WTC11 (cell line): ENCODE measurements around the gene MFN1.
"Not testable (repeated sequence)": the region's sequence is repeated elsewhere in the genome, so short reads cannot be mapped to it uniquely, and the experiment has no call there.

Experiments used
- ATF3 ChIP-seq: sonication (generic); formaldehyde crosslinking; conservative IDR thresholded peaks from 2 replicates; pipeline ENCODE4 v1.8.1; 2022; ENCODE audit warnings: mild to moderate bottlenecking, missing genetic modification reagents
- CBFB ChIP-seq: sonication (generic); formaldehyde crosslinking; IDR thresholded peaks from 2 replicates; pipeline ENCODE4 v1.8.1; 2022; ENCODE audit warnings: mild to moderate bottlenecking, low read depth, missing genetic modification reagents
- CREB1 ChIP-seq: sonication (generic); formaldehyde crosslinking; IDR thresholded peaks from 2 replicates; pipeline ENCODE4 v1.8.0; 2023; ENCODE audit warnings: mild to moderate bottlenecking, missing genetic modification reagents
- CTCF ChIP-seq: fragments of 200-600 bp; IDR thresholded peaks from 2 replicates; pipeline ENCODE4 v1.8.0; 2022; ENCODE audit warnings: antibody characterized with exemption
- FOXJ3 ChIP-seq: sonication (generic); formaldehyde crosslinking; IDR thresholded peaks from 2 replicates; pipeline ENCODE4 v1.9.0; 2021; ENCODE audit warnings: missing genetic modification reagents, mild to moderate bottlenecking, borderline replicate concordance
- FOXP1 ChIP-seq: sonication (generic); formaldehyde crosslinking; IDR thresholded peaks from 2 replicates; pipeline ENCODE4 v1.8.0; 2022; ENCODE audit warnings: missing genetic modification reagents, mild to moderate bottlenecking, moderate library complexity, borderline replicate concordance
- SP1 ChIP-seq: sonication (generic); formaldehyde crosslinking; conservative IDR thresholded peaks from 2 replicates; pipeline ENCODE4 v1.8.1; 2022; ENCODE audit warnings: missing genetic modification reagents
- ZNF232 ChIP-seq: sonication (generic); formaldehyde crosslinking; IDR thresholded peaks from 2 replicates; pipeline ENCODE4 v1.8.0; 2022; ENCODE audit warnings: mild to moderate bottlenecking, missing genetic modification reagents
- ZNF396 ChIP-seq: fragments of 250-450 bp; sonication (Bioruptor Pico); IDR thresholded peaks from 2 replicates; pipeline ENCODE4 v1.8.0; 2021; ENCODE audit warnings: mild to moderate bottlenecking, moderate library complexity, borderline replicate concordance

- not testable (repeated sequence) for TF ChIP-seq CTCF; ZNF396 (CRISPR knock-in tag); FOXJ3 (CRISPR knock-in tag); FOXP1 (CRISPR knock-in tag); ZNF232 (CRISPR knock-in tag); ATF3 (CRISPR knock-in tag); SP1; CREB1 (CRISPR knock-in tag); CBFB (CRISPR knock-in tag)
Observed at GRCh38 chr3:179307362-179307761, 40.1 kb upstream of the MFN1 start.
